ENCODE measurements around the gene ZNF134. TPM values are rescaled to one million over a fixed set of nuclear protein-coding genes. Genes with fewer than 3 reads are reported as not detected.

ZNF134 gene
- total RNA-seq, 4 donors from 2014 or later, result 9.6 to 18.9 (median 12.8) TPM

- Histone ChIP-seq H3K27me3 (no peaks in the 10 kb centered on the region), H3K9me3 (no peaks in the 10 kb centered on the region), H3K27ac (no peak within 1 kb of the TSS), H3K36me3 (no peaks in the 10 kb centered on the region), H3K4me1 (peaks cover 0 to 6% (median 3%) of the 10 kb centered on the region in 4 donors), H3K4me3 (no peak within 1 kb of the TSS)
- DNase-seq, result no peak
- TF ChIP-seq POLR2A (IDR thresholded peaks at IDR 0.05) (no peak), CTCF (IDR thresholded peaks at IDR 0.05) (no peak)
Measured at GRCh38 chr19:57668635-57669034, 54.6 kb downstream of the ZNF134 start, which contains the start of gene ZSCAN4. Gene ZSCAN4 (plus strand): TSS chr19:57668935. CDS start chr19:57676146, 7,211 bp downstream.

- no peaks in the 10 kb centered on the region for H3K4me1 ChIP-seq
- no peaks in the 10 kb centered on the region for H3K36me3 ChIP-seq
- H3K27ac ChIP-seq, result no peak overlapping the region
- no peaks in the 10 kb centered on the region for H3K9me3 ChIP-seq
- DNase-seq, result no peak
- no peak overlapping the region for H3K4me3 ChIP-seq
- no peaks in the 10 kb centered on the region for H3K27me3 ChIP-seq
- TF ChIP-seq CTCF (IDR thresholded peaks at IDR 0.05), result no peak
- no peak for TF ChIP-seq POLR2A (IDR thresholded peaks at IDR 0.05)
Measured at GRCh38 chr19:57671124-57671895, 57.3 kb downstream of the ZNF134 start.

- TF ChIP-seq POLR2A (IDR thresholded peaks at IDR 0.05) (no peak), CTCF (IDR thresholded peaks at IDR 0.05) (no peak)
- no peaks in the 10 kb centered on the region for H3K36me3 ChIP-seq
- DNase-seq, result no peak
- H3K9me3 ChIP-seq, result no peaks in the 10 kb centered on the region
- H3K27ac ChIP-seq, result no peak overlapping the region
- no peak overlapping the region for H3K4me3 ChIP-seq
- no peaks in the 10 kb centered on the region for H3K27me3 ChIP-seq
- no peaks in the 10 kb centered on the region for H3K4me1 ChIP-seq
Measured at GRCh38 chr19:57672466-57672865, 58.4 kb downstream of the ZNF134 start.

Other genes starting within 250 kb of the ZNF134 start
- gene ZNF548, start 224.4 kb upstream of the ZNF134 start, total RNA-seq, result 10 to 100 TPM; 10.7 to 47.9 (median 20.7) TPM
- 10 to 100 TPM in 3 of 4 donors, 1 to 10 TPM in 1; 7.9 to 21.5 (median 14.6) TPM for gene ZNF17, start 203.1 kb upstream of the ZNF134 start, total RNA-seq
- 10 to 100 TPM in 2 of 4 donors, 1 to 10 TPM in 2; 5.7 to 12.8 (median 10.6) TPM for gene ZNF749, start 178.9 kb upstream of the ZNF134 start, total RNA-seq
- 1 to 10 TPM in 1 of 4 donors, not detected in 3; 1.1 TPM for gene VN1R1, start 157.1 kb upstream of the ZNF134 start, total RNA-seq
- 10 to 100 TPM in 2 of 4 donors, 1 to 10 TPM in 2; 4.0 to 32.2 (median 12.0) TPM for gene ZNF772, start 136.7 kb upstream of the ZNF134 start, total RNA-seq
- 10 to 100 TPM in 1 of 4 donors, 1 to 10 TPM in 2, under 1 TPM in 1; 0.83 to 16.7 (median 5.4) TPM for gene ZNF419, start 126.5 kb upstream of the ZNF134 start, total RNA-seq
- gene ZNF773, start 114.3 kb upstream of the ZNF134 start, total RNA-seq, result 10 to 100 TPM in 1 of 4 donors, 1 to 10 TPM in 3; 6.3 to 10.7 (median 9.7) TPM
- gene ZNF549, start 86.9 kb upstream of the ZNF134 start, total RNA-seq, result 1 to 10 TPM; 4.0 to 7.4 (median 4.7) TPM
- 10 to 100 TPM in 2 of 4 donors, 1 to 10 TPM in 2; 5.4 to 17.4 (median 12.3) TPM for gene ZNF550, start 54.4 kb upstream of the ZNF134 start, total RNA-seq
- 1 to 10 TPM; 1.9 to 5.8 (median 2.9) TPM for gene ZNF416, start 35.3 kb upstream of the ZNF134 start, total RNA-seq
- 1 to 10 TPM in 3 of 4 donors, under 1 TPM in 1; 0.54 to 6.6 (median 1.9) TPM for gene ZIK1, start 30.1 kb upstream of the ZNF134 start, total RNA-seq
- 1 to 10 TPM in 3 of 4 donors, under 1 TPM in 1; 0.76 to 4.1 (median 1.8) TPM for gene ZNF530, start 14.4 kb upstream of the ZNF134 start, total RNA-seq
- gene ZNF211, start 18.9 kb downstream of the ZNF134 start, total RNA-seq, result 10 to 100 TPM in 3 of 4 donors, 1 to 10 TPM in 1; 8.8 to 20.6 (median 16.8) TPM
- gene ZSCAN4, start 54.7 kb downstream of the ZNF134 start, total RNA-seq, result not detected
- 10 to 100 TPM in 3 of 4 donors, 1 to 10 TPM in 1; 9.1 to 17.9 (median 12.5) TPM for gene ZNF551, start 67.7 kb downstream of the ZNF134 start, total RNA-seq
- 1 to 10 TPM in 2 of 4 donors, under 1 TPM in 2; 0.57 to 5.0 (median 1.3) TPM for gene ZNF154, start 95.0 kb downstream of the ZNF134 start, total RNA-seq
- 1 to 10 TPM; 2.6 to 5.0 (median 3.7) TPM for gene ZNF671, start 113.4 kb downstream of the ZNF134 start, total RNA-seq
- 10 to 100 TPM; 11.3 to 25.6 (median 15.8) TPM for gene ZNF776, start 132.6 kb downstream of the ZNF134 start, total RNA-seq
- 10 to 100 TPM; 14.2 to 39.6 (median 23.8) TPM for gene ZNF586, start 155.4 kb downstream of the ZNF134 start, total RNA-seq
- gene ZNF552, start 200.7 kb downstream of the ZNF134 start, total RNA-seq, result 10 to 100 TPM in 3 of 4 donors, 1 to 10 TPM in 1; 7.4 to 49.2 (median 37.4) TPM
- 10 to 100 TPM; 19.3 to 32.4 (median 25.0) TPM for gene ZNF587B, start 216.1 kb downstream of the ZNF134 start, total RNA-seq
- gene ZNF587, start 235.6 kb downstream of the ZNF134 start, total RNA-seq, result 10 to 100 TPM; 35.7 to 74.7 (median 62.8) TPM